ENCODE data around the gene PPP2R2D.

PPP2R2D gene

DNA sequence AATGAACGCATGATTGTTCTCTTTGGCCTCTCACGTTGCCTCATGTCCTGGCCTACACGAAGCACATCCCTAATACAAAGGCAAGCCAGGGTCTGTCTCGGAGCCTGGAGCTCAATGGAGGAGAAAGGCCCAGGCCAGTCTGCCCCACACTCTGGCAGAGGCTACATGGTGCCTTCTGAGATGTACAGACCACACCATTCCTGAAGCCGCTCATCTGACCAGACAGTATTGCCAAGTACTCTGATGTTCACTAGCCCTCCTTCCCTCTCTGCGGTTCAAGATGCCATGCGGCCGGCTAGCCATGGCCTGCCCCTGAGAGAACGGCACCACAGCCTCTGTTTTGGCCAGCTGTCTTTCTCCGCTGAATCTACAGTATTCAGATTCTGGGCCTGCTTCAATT lies 75.0 kb downstream of the PPP2R2D start:
- TF ChIP-seq ZNF70 (CRISPR knock-in tag; IDR thresholded peaks at IDR 0.05), result no peak
- TF ChIP-seq BACH2 (CRISPR knock-in tag; IDR thresholded peaks at IDR 0.05; ENCODE audit: borderline replicate concordance), result no peak
- no peak for TF ChIP-seq ZC3H10 (CRISPR knock-in tag; IDR thresholded peaks at IDR 0.05)
- TF ChIP-seq PPARA (CRISPR knock-in tag; IDR thresholded peaks at IDR 0.05; ENCODE audit: borderline replicate concordance), result no peak
- TF ChIP-seq ZFP3 (CRISPR knock-in tag; IDR thresholded peaks at IDR 0.05), result no peak
- no peak for TF ChIP-seq TSHZ2 (CRISPR knock-in tag; IDR thresholded peaks at IDR 0.05)
- no peak for TF ChIP-seq TCF4 (CRISPR knock-in tag; IDR thresholded peaks at IDR 0.05; ENCODE audit: borderline replicate concordance)
- TF ChIP-seq ZNF8 (CRISPR knock-in tag; IDR thresholded peaks at IDR 0.05), result no peak
- no peak for ATAC-seq

DNA sequence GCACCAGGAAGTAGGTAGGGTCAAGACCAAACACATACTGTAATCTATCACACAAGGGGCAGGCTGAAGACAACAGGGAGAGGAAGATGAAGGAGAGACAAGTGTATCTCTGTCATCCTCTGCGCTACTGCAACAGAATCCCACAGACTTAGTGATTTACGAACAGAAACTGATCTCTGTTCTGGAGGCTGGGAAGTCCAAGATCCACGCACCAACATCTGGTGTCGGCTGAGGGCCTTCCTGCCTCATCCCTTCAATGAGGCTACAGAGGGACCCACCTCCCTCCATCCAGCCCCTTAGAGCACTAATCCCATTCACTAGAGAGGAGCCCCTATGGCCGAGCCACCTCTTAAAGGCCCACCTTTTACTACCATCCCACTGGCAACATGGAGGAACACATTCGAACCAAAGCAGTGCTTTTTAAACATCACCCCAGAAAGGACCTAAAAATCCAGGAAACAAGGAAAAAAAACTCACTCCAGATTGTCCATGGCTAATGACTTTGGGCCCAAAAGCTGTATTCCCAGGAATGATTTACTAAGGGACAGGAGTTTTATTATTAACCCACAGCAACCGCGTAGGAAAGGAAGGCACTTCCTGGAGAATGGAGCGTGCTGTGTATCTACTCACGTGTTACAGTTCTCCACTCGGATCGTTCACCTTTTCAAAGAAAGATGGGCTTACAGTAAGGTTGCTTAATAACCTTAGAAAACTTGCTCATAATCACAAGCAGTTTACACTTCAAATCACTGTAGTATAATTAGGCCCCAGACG lies 76.7 kb downstream of the PPP2R2D start:
- no peak for TF ChIP-seq PATZ1 (CRISPR knock-in tag; IDR thresholded peaks at IDR 0.05; ENCODE audit: borderline replicate concordance)
- TF ChIP-seq, protein P1, sequence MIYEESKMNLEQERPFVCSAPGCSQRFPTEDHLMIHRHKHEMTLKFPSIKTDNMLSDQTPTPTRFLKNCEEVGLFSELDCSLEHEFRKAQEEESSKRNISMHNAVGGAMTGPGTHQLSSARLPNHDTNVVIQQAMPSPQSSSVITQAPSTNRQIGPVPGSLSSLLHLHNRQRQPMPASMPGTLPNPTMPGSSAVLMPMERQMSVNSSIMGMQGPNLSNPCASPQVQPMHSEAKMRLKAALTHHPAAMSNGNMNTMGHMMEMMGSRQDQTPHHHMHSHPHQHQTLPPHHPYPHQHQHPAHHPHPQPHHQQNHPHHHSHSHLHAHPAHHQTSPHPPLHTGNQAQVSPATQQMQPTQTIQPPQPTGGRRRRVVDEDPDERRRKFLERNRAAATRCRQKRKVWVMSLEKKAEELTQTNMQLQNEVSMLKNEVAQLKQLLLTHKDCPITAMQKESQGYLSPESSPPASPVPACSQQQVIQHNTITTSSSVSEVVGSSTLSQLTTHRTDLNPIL (CRISPR knock-in tag; IDR thresholded peaks at IDR 0.05; ENCODE audit: low read depth), result no peak
- no peak for TF ChIP-seq SNAI2 (CRISPR knock-in tag; IDR thresholded peaks at IDR 0.05)
- TF ChIP-seq, protein P2, sequence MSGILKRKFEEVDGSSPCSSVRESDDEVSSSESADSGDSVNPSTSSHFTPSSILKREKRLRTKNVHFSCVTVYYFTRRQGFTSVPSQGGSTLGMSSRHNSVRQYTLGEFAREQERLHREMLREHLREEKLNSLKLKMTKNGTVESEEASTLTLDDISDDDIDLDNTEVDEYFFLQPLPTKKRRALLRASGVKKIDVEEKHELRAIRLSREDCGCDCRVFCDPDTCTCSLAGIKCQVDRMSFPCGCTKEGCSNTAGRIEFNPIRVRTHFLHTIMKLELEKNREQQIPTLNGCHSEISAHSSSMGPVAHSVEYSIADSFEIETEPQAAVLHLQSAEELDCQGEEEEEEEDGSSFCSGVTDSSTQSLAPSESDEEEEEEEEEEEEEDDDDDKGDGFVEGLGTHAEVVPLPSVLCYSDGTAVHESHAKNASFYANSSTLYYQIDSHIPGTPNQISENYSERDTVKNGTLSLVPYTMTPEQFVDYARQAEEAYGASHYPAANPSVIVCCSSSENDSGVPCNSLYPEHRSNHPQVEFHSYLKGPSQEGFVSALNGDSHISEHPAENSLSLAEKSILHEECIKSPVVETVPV (CRISPR knock-in tag; IDR thresholded peaks at IDR 0.05), result no peak
- no peak for TF ChIP-seq PPARA (CRISPR knock-in tag; IDR thresholded peaks at IDR 0.05; ENCODE audit: borderline replicate concordance)
- TF ChIP-seq GLIS3 (CRISPR knock-in tag; IDR thresholded peaks at IDR 0.05), result no peak
- TF ChIP-seq ZC3H10 (CRISPR knock-in tag; IDR thresholded peaks at IDR 0.05), result no peak
- TF ChIP-seq, protein P3, sequence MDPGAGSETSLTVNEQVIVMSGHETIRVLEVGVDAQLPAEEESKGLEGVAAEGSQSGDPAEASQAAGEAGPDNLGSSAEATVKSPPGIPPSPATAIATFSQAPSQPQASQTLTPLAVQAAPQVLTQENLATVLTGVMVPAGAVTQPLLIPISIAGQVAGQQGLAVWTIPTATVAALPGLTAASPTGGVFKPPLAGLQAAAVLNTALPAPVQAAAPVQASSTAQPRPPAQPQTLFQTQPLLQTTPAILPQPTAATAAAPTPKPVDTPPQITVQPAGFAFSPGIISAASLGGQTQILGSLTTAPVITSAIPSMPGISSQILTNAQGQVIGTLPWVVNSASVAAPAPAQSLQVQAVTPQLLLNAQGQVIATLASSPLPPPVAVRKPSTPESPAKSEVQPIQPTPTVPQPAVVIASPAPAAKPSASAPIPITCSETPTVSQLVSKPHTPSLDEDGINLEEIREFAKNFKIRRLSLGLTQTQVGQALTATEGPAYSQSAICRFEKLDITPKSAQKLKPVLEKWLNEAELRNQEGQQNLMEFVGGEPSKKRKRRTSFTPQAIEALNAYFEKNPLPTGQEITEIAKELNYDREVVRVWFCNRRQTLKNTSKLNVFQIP (CRISPR knock-in tag; IDR thresholded peaks at IDR 0.05; ENCODE audit: borderline replicate concordance, low read depth), result no peak
- TF ChIP-seq CSDC2 (CRISPR knock-in tag; IDR thresholded peaks at IDR 0.05), result no peak
- no peak for ATAC-seq

GRCh38 chr10:131978366-131978765 lies 77.6 kb downstream of the PPP2R2D start:
- TF ChIP-seq ZC3H10 (CRISPR knock-in tag; IDR thresholded peaks at IDR 0.05), result no peak
- no peak for TF ChIP-seq ISL1 (CRISPR knock-in tag; IDR thresholded peaks at IDR 0.05)
- TF ChIP-seq SNAI2 (CRISPR knock-in tag; IDR thresholded peaks at IDR 0.05), result no peak
- no peak for TF ChIP-seq ARNTL (CRISPR knock-in tag; IDR thresholded peaks at IDR 0.05; ENCODE audit: borderline replicate concordance, low read depth)
- no peak for TF ChIP-seq BACH2 (CRISPR knock-in tag; IDR thresholded peaks at IDR 0.05; ENCODE audit: borderline replicate concordance)
- no peak for TF ChIP-seq RARB (CRISPR knock-in tag; IDR thresholded peaks at IDR 0.05)
- no peak for TF ChIP-seq ZNF565 (CRISPR knock-in tag; conservative IDR thresholded peaks at IDR 0.05; ENCODE audit: low read depth)
- ATAC-seq, result no peak

Measured in SK-N-SH treated with all-trans-retinoic acid at 6 μM for 48 hours (cell line).